Karpas-422 (cell line): ENCODE measurements around the gene CDC26. TPM values are rescaled to one million over a fixed set of nuclear protein-coding genes. Genes with fewer than 3 reads are reported as not detected.
"Not testable (repeated sequence)": the region's sequence is repeated elsewhere in the genome, so short reads cannot be mapped to it uniquely, and the experiment has no call there.

Experiments used
- DNase-seq: peaks from one replicate; pipeline ENCODE4 v3.0.0-alpha.2; 2015
- H2AFZ ChIP-seq: fragments of 200-600 bp; sonication (generic); 2 replicates; pipeline ENCODE4 v1.6.1; 2014; ENCODE audit warnings: antibody characterized with exemption, low read length, mixed read lengths
- H3K27ac ChIP-seq: fragments of 200-600 bp; sonication (generic); 2 replicates; pipeline ENCODE4 v1.5.1; 2014; ENCODE audit warnings: mild to moderate bottlenecking, low read length, moderate library complexity
- H3K27me3 ChIP-seq: fragments of 200-600 bp; sonication (generic); 2 replicates; pipeline ENCODE4 v1.6.1; 2014; ENCODE audit warnings: low read length, mixed read lengths
- H3K36me3 ChIP-seq: fragments of 200-600 bp; sonication (generic); 2 replicates; pipeline ENCODE4 v1.6.1; 2014; ENCODE audit warnings: low read length, mixed read lengths; ENCODE audit not compliant: insufficient read depth
- H3K4me1 ChIP-seq: fragments of 200-600 bp; sonication (generic); 2 replicates; pipeline ENCODE4 v1.6.1; 2014; ENCODE audit warnings: mild to moderate bottlenecking, low read length, mixed read lengths
- H3K4me2 ChIP-seq: fragments of 200-600 bp; sonication (generic); 2 replicates; pipeline ENCODE4 v1.6.1; 2014; ENCODE audit warnings: low read length, low read depth, mild to moderate bottlenecking; ENCODE audit not compliant: poor library complexity, severe bottlenecking
- H3K4me3 ChIP-seq: fragments of 200-600 bp; sonication (generic); 2 replicates; pipeline ENCODE4 v1.5.1; 2014; ENCODE audit warnings: mild to moderate bottlenecking, antibody characterized with exemption, low read length, mixed read lengths
- H3K79me2 ChIP-seq: fragments of 200-600 bp; sonication (generic); 2 replicates; pipeline ENCODE4 v1.6.1; 2014; ENCODE audit warnings: mild to moderate bottlenecking, low read length, mixed read lengths
- H3K9ac ChIP-seq: fragments of 200-600 bp; sonication (generic); 2 replicates; pipeline ENCODE4 v1.6.0; 2014; ENCODE audit warnings: low read length
- H3K9me2 ChIP-seq: fragments of 200-600 bp; sonication (generic), shearing (Covaris generic); replicated peaks from 2 replicates; pipeline ENCODE4 v1.6.0; 2014; ENCODE audit warnings: mild to moderate bottlenecking, low read length, moderate library complexity; ENCODE audit not compliant: insufficient read depth
- H3K9me3 ChIP-seq: fragments of 300-700, 200-600 bp; sonication (generic); 2 replicates; pipeline ENCODE4 v1.6.1; 2014; ENCODE audit warnings: low read length, mixed read lengths
- H4K20me1 ChIP-seq: fragments of 200-600 bp; sonication (generic); 2 replicates; pipeline ENCODE4 v1.6.1; 2014; ENCODE audit warnings: mild to moderate bottlenecking, antibody characterized with exemption, low read length, low read depth; ENCODE audit not compliant: insufficient read depth
- total RNA-seq: library from RNA; depleted of rRNA; stranded (reverse); fragments of >200 nt; shearing (Covaris generic); gene quantifications from 2 replicates; pipeline ENCODE4 v1.2.3, GENCODE V29; 2014; ENCODE audit warnings: low replicate concordance

CDC26 gene
- total RNA-seq, 1 experiment from 2014 or later, result 36.0 TPM

- no peak for DNase-seq
- Histone ChIP-seq H3K27me3 (no peaks in the 10 kb centered on the region), H3K36me3 (0 out of 2 replicates have a peak, but pooled peaks cover 3% of the 10 kb centered on the region), H3K4me2 (no peak overlapping the region), H4K20me1 (no peaks in the 10 kb centered on the region), H3K9me2 (no peaks in the 10 kb centered on the region), H3K9ac (no peak overlapping the region), H3K9me3 (no peaks in the 10 kb centered on the region), H3K4me1 (no peaks in the 10 kb centered on the region), H3K4me3 (no peak overlapping the region), H3K79me2 (peaks cover 6% of the 10 kb centered on the region; the same call in 1 of the 2 replicates), H2AFZ (no peak overlapping the region), H3K27ac (no peak overlapping the region)
Measured at GRCh38 chr9:113257863-113258262, 17.5 kb downstream of the CDC26 start.

GRCh38 chr9:113255438-113255837 lies 19.9 kb downstream of the CDC26 start:
- Histone ChIP-seq H4K20me1 (no peaks in the 10 kb centered on the region), H3K79me2 (peaks cover 9% of the 10 kb centered on the region; the same call in 1 of the 2 replicates), H3K9me3 (no peaks in the 10 kb centered on the region), H3K4me2 (no peak overlapping the region), H3K36me3 (no peaks in the 10 kb centered on the region), H2AFZ (no peak overlapping the region), H3K27ac (no peak overlapping the region), H3K9me2 (no peaks in the 10 kb centered on the region), H3K9ac (no peak overlapping the region), H3K4me3 (no peak overlapping the region), H3K27me3 (no peaks in the 10 kb centered on the region), H3K4me1 (no peaks in the 10 kb centered on the region)
- no peak for DNase-seq

- Histone ChIP-seq H3K4me3 (no peak overlapping the region), H3K4me1 (no peaks in the 10 kb centered on the region), H3K9ac (no peak overlapping the region), H3K9me3 (no peaks in the 10 kb centered on the region), H2AFZ (no peak overlapping the region), H3K36me3 (no peaks in the 10 kb centered on the region), H3K79me2 (peaks cover 9% of the 10 kb centered on the region; the same call in 1 of the 2 replicates), H3K27ac (no peak overlapping the region), H3K27me3 (no peaks in the 10 kb centered on the region), H3K9me2 (no peaks in the 10 kb centered on the region), H4K20me1 (no peaks in the 10 kb centered on the region), H3K4me2 (no peak overlapping the region)
- no peak for DNase-seq
Measured at GRCh38 chr9:113254991-113255390, 20.4 kb downstream of the CDC26 start.

GRCh38 chr9:113250807-113251206 lies 24.6 kb downstream of the CDC26 start:
- Histone ChIP-seq H3K4me2 (no peak overlapping the region), H3K4me1 (peaks cover 14% of the 10 kb centered on the region), H4K20me1 (no peaks in the 10 kb centered on the region), H3K27me3 (no peaks in the 10 kb centered on the region), H3K79me2 (peaks cover 14% of the 10 kb centered on the region; the same call in 1 of the 2 replicates), H3K4me3 (no peak overlapping the region), H2AFZ (no peak overlapping the region), H3K9me2 (no peaks in the 10 kb centered on the region), H3K27ac (no peak overlapping the region), H3K9ac (no peak overlapping the region), H3K36me3 (no peaks in the 10 kb centered on the region), H3K9me3 (no peaks in the 10 kb centered on the region)
- DNase-seq, result no peak

GRCh38 chr9:113249661-113250060 lies 25.7 kb downstream of the CDC26 start:
- not testable (repeated sequence) for DNase-seq, H2AFZ ChIP-seq, H3K27ac ChIP-seq, H3K4me3 ChIP-seq, H3K9ac ChIP-seq, H3K36me3 ChIP-seq, H3K4me2 ChIP-seq, H3K27me3 ChIP-seq, H3K9me2 ChIP-seq, H3K9me3 ChIP-seq, H4K20me1 ChIP-seq
- Histone ChIP-seq H3K4me1 (peaks cover 22% of the 10 kb centered on the region), H3K79me2 (peaks cover 20% of the 10 kb centered on the region; the same call in 1 of the 2 replicates)

- Histone ChIP-seq H2AFZ (no peak overlapping the region), H3K4me2 (no peak overlapping the region), H3K36me3 (no peaks in the 10 kb centered on the region), H3K79me2 (peaks cover 16% of the 10 kb centered on the region; the same call in 1 of the 2 replicates), H3K27me3 (no peaks in the 10 kb centered on the region), H3K9me2 (no peaks in the 10 kb centered on the region), H3K27ac (no peak overlapping the region), H3K4me3 (no peak overlapping the region), H3K4me1 (peaks cover 29% of the 10 kb centered on the region), H4K20me1 (peaks cover 12% of the 10 kb centered on the region; the same call in 1 of the 2 replicates), H3K9ac (no peak overlapping the region), H3K9me3 (no peaks in the 10 kb centered on the region)
- DNase-seq, result no peak
Measured at GRCh38 chr9:113247640-113248039, 27.7 kb downstream of the CDC26 start.

DNA sequence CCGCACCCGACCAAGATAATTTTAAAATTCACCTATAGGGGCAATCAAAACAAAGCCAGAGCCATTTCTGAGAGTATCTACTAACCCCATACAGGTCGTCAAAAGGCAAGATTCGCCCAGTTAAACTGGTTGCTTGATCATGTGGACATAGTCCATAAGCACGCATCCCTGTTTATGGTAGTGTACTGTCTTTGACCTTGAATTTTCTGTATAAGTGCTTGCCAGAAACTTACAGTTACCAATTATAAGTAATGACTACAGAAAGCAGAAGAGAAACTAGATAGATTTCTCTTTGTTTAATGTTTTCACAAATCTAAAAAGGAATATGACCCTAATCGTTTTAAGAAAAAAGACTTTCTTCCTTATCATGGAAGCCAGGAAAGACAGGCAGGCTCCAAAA lies 28.4 kb downstream of the CDC26 start:
- peak overlapping the region; percentile 49; the same call in 1 of the 2 replicates for H3K27ac ChIP-seq
- no peaks in the 10 kb centered on the region for H3K36me3 ChIP-seq
- H2AFZ ChIP-seq, result no peak overlapping the region
- peaks cover 34% of the 10 kb centered on the region for H3K4me1 ChIP-seq
- no peaks in the 10 kb centered on the region for H3K9me3 ChIP-seq
- no peaks in the 10 kb centered on the region for H3K27me3 ChIP-seq
- peaks cover 19% of the 10 kb centered on the region; the same call in 1 of the 2 replicates for H4K20me1 ChIP-seq
- peaks cover 16% of the 10 kb centered on the region; the same call in 1 of the 2 replicates for H3K79me2 ChIP-seq
- no peak overlapping the region for H3K4me3 ChIP-seq
- no peak overlapping the region for H3K9ac ChIP-seq
- DNase-seq, result peak; percentile 45
- peak overlapping the region; percentile 34 for H3K4me2 ChIP-seq
- H3K9me2 ChIP-seq, result no peaks in the 10 kb centered on the region

GRCh38 chr9:113245894-113246293 lies 29.5 kb downstream of the CDC26 start:
- no peak overlapping the region for H2AFZ ChIP-seq
- no peaks in the 10 kb centered on the region for H3K9me2 ChIP-seq
- no peaks in the 10 kb centered on the region for H3K27me3 ChIP-seq
- H3K4me3 ChIP-seq, result no peak overlapping the region
- H3K79me2 ChIP-seq, result 0 out of 2 replicates have a peak, but pooled peaks cover 13% of the 10 kb centered on the region
- H3K4me2 ChIP-seq, result no peak overlapping the region
- no peak overlapping the region for H3K27ac ChIP-seq
- H4K20me1 ChIP-seq, result peaks cover 28% of the 10 kb centered on the region; the same call in 1 of the 2 replicates
- no peak for DNase-seq
- H3K9me3 ChIP-seq, result no peaks in the 10 kb centered on the region
- H3K36me3 ChIP-seq, result no peaks in the 10 kb centered on the region
- peaks cover 34% of the 10 kb centered on the region for H3K4me1 ChIP-seq
- H3K9ac ChIP-seq, result no peak overlapping the region
